ENCODE results near the gene GNAZ.

- no peak for TF ChIP-seq CTCF (IDR thresholded peaks at IDR 0.05)
- TF ChIP-seq POLR2AphosphoS5 (IDR thresholded peaks at IDR 0.05) = no peak
- TF ChIP-seq POLR2A (IDR thresholded peaks at IDR 0.05) = no peak
Observed at GRCh38 chr22:23076896-23077572, 6.7 kb downstream of the GNAZ start.
